HS-27A (cell line): ENCODE results near the gene ANKAR.
"Not testable (repeated sequence)": the region's sequence is repeated elsewhere in the genome, so short reads cannot be mapped to it uniquely, and the experiment has no call there.

Experiments used
- DNase-seq: peaks from one replicate; pipeline ENCODE4 v3.0.0-alpha.2; 2012; ENCODE audit warnings: low read depth, missing footprints

Gene ANKAR

DNA sequence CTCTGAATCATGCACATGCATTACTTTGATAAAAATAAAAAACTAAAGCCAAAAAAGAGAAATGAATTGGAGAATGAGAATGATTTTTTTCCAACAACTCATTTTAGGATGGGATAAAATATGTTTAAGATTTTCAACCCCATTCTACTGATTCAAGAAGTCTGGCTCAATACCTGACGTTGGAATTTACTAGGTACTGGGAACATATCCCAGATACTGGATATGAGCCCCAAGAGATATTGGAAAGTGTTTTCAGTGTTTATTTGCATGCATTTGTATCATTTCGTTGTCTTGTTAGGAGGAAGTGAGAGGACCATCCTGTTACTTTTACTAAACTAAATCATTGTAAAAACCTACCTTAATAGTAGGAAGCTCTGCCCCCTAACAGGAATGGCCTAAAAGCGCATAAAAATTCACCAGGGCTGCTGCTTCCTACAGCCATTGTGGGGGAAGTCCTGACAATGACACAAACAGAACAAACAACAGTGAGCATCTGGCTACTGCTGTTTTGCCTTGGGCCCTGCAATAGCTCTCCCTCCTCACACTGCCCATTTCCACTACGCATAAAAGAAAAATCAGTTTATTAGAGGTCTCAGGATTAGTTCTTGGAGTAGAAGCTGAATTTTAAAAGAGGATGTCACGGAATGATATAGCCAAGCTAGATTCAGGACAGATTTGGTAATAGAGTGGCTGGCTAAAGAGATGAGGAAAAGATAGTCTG, 35.2 kb downstream of the ANKAR start:
- DNase-seq, result no peak

DNA sequence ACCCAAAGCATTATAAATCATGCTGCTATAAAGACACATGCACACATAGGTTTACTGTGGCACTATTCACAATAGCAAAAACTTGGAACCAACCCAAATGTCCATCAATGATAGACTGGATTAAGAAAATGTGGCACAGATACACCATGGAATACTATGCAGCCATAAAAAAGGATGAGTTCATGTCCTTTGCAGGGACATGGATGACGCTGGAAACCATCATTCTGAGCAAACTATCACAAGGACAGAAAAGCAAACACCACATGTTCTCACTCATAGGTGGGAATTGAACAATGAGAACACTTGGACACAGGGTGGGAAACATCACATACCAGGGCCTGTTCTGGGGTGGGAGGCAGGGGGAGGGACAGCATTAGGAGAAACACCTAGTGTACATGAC, 43.1 kb downstream of the ANKAR start:
- not testable (repeated sequence) for DNase-seq

GRCh38 chr2:189719571-189719970, 45.1 kb downstream of the ANKAR start:
- DNase-seq, result no peak

- no peak for DNase-seq
Observed at GRCh38 chr2:189723192-189723591, 48.7 kb downstream of the ANKAR start.
